Measurements from ENCODE around the gene THAP4.
"Not testable (repeated sequence)": the region's sequence is repeated elsewhere in the genome, so short reads cannot be mapped to it uniquely, and the experiment has no call there.

THAP4 gene

DNA sequence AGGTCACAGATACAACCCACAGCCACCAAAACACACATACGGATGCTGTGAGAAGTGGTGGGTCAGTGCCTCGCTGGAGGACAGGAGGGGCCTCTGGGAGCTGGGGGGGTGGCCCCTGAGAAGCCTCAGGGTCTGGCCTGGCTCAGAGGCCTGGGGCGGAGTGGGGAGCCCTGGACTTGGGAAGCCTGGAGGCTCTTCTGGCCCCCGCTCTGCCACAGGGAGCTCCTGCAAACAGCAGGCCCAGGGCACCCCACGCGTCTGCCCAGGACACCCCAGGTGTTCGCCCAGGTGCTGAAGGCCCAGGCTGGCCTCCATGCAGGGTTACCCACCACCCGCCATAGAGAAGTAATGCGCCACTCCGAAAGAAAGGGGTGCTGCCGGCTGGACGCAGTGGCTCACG lies 25.9 kb downstream of the THAP4 start:
- no peak for DNase-seq

DNA sequence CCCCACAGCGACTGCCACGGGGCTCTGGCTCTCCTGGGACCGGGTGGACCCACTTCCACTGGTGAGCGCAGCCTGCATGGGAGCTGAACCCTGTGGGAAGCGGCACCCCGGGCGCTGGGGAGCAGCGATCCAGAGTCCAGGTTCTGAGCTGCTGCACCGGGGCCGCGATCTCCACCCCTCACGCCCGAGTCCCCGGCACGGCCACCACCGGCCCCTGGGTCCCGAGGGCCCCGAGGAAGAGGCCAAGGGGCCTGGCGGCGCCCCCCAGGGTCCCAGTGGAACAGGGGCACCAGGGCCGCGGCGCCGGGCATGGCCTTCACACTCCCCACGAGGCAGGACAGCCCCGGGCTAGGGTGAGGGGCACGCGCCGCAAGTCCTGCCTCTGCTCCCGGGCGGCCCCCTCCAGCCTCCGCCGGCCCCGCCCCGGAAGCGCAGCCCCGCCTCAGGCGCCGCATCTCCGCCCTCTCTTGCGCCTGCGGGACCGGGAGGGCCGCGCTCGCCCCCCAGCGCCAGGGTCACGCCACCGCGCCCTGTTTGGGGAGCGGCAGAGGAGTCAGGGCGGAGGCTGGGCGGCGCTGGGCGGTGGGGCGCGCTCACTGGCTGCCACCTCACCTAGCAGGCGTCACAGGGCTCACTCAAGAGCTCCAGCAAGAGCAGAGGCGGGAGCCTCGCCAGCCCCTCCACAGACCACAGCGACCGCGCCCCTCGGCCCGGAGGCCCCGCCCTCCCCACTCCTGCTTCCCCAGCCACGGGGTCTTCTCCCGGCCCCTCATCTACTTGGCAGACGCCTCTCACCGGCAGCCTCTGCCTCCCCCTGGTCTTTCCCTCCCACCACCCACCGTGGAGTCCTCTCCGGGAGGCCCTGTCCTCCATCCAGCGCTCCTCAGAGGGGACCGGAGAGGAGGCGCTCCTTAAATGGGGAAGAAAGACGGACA lies 26.8 kb downstream of the THAP4 start:
- peak; percentile 87 for DNase-seq

DNA sequence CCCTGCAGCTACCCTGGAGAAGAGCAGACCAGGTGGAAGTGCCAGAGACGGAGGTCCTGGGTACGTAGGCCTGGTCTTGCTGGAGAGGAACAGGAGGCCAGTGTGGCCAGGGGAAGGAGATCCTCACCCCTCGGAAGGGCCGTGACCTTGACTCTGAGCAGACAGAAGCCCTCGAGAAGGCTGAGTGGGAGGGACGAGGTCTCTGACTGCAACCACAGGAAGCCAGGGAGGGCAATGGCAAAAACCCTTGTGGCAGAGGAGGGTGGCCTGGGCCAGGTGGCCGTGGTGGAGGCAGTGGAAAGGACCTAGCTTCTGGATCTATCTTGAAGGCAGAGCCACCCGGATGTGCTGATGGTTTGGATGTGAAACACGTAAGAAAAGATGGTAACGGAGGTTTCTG lies 28.1 kb downstream of the THAP4 start:
- DNase-seq, result no peak

DNA sequence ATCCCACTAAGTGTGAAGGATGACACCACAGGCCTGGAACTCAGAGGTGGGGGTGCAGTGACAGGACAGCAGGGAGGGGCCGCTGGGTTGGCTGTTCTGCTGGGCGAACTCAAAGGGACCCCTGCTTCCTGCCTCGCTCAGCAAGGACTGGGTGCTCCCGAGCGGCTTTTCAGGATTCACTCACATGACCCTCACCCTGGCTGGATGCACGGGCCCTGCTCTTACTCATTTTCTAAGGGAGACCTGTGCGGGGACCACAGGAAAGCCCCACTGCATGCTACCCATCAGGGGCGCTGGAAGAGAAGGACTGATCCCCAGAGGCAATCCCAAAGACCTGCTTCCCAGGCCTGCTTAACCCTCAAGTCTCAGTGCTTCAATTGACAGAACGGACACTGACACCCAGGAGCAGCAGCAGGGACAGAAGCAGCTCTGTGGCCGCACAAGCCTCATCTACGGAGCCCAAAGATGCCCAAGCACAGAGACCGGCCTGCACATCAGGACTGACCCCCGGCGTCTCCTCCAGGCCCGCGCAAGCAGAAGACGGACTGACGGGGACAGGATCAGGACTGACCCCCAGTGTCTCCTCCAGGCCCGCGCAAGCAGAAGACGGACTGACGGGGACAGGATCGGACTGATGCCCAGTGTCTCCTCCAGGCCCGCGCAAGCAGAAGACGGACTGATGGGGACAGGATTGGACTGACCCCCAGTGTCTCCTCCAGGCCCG lies 29.6 kb downstream of the THAP4 start:
- no peak for DNase-seq

DNA sequence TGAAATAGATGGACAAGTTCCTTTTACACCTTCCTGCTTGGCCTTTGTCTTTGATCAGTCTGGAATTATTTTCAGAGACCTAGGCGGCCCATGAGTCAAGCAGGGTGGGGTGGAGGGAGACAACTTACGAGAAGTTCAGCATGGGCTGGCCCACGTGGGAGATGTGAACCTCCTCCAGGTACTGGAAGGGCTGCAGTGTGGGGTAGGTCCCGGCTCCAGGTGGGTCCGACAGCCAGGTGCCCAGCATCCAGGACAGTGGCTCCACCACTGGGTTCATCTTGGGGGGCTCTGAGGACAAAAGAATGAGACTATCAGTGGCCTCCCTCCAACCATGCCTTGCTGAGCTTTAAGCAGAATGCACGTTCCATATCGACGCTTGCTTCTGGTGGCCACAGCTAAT lies 30.8 kb downstream of the THAP4 start:
- DNase-seq, result no peak

DNA sequence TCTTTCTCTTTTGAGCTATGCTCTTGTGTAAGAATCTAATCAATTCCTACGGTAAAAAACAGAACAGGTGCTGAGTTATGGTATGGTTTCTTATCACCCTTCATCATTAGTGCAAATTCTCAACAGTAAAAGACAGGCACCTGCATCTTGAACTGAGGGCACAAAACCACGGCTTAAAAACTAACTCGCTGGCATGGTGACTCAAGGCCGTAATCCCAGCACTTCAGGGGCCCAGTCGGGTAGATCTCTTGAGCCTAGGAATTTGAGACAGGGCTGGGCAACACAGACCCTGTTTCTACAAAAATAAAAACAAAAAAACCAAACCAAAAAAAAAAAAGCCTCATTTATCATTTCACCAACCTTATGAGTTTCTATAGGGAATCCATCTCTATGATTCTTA lies 33.3 kb downstream of the THAP4 start:
- DNase-seq, result no peak

DNA sequence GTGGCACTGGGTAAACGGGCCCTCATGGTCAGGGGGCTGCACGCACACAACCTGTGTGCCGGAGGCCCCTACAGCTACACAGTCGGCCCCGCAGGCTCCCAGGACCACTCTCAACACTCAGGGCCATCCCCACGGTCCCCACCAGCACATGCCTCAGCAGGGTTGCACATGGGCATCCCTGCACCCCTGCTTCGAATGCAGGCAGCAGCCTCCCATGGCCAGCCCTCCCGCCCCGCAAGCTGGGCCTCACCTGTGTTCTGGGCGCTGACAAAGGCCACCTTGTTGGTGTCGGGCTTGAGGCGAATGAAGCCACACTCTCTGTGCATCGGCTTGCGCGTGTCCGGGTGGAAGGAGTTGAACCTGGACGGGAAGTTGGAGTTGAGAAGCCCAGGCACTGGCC lies 34.2 kb downstream of the THAP4 start:
- DNase-seq, result no peak

DNA sequence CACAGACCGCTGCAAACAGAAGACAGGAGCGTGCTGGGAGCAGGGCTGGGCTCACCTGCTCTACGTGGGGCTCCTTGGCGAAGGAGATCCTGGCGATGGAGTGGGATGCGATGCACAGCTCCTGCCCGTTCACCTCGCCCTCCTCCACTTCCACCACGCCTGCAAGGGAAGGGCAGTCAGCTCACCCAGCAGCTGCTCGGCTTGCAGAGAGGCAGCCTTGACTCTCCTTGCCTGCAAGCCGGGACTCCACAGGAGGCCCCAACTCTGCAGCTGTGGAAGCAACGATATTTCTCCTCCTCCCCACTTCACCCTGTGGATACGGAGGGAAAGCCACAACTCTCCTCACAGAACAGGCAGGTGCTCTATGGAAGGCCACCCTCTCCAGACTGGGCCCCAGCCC lies 35.1 kb downstream of the THAP4 start:
- no peak for DNase-seq

DNA sequence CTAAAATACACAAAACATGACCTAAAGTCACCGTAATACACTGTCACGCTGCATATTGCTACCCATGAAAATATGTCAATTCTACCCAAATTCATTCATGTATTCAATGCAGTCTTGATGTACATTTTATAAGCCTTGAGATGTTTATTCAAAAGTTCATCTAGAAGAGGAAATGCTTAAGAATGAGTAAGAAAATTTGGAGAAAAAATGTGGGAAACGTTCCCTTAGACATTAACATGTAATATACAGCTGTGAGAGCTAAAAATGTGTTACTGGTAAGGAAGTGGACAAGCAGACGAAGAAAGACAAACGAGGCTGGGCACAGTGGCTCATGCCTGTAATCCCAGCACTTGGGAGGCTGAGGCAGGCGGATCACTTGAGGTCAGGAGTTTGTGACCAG lies 37.3 kb downstream of the THAP4 start:
- no peak for DNase-seq

DNA sequence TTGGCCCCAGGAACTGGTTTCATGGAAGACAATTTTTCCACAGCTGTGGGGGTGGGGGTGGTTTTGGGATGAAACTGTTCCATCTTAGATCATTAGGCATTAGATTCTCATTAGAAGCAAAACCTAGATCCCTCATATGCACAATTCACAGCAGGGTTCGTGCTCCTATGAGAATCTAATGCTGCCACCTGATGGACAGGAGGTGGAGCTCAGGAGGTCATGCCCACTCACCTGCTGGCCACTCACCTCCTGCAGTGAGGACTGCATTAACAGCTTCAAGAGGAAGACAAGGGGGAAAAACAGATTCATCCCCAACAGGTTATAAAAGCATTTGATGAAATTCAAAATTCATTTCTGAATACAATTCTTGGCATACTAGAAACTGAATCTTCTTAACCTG lies 38.5 kb downstream of the THAP4 start:
- no peak for DNase-seq

DNA sequence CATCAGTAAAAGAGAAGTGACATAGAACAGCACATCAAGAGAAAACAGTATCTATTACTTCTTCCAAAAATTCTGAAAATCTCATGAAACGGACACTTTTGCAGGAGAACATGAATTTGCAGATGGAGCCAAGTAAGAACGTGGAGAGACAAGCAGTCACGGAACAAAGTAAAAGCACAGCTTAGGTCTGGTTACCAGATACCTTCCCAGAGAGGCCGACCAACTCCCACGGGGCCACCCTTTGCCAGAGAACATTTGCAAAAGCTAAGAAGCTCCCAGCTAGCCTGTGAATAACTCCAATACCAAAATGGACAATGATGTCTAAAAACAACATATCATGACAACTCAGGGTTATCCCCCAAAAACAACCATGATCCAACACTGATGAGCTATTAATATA lies 38.9 kb downstream of the THAP4 start:
- DNase-seq, result no peak

DNA sequence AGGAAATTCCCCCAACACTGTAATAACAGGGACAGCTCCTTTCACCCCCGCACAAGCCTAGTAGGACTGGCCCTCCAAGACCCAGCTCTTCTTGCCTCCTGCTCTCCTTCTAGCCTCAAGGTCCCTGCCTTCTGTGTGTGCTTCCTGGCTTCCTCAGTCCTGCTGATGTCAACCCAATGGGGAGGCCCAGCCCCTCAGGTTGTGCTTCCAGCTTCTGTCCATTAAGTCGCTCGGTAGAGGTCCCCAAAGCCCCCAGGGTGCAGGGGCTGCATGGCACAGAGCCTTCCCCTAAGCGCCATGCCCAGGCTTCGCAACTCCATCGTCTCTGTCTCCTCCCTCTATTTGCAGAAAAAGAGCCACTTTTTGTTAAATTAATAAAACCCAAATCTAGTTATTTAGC lies 39.4 kb downstream of the THAP4 start:
- DNase-seq, result no peak

DNA sequence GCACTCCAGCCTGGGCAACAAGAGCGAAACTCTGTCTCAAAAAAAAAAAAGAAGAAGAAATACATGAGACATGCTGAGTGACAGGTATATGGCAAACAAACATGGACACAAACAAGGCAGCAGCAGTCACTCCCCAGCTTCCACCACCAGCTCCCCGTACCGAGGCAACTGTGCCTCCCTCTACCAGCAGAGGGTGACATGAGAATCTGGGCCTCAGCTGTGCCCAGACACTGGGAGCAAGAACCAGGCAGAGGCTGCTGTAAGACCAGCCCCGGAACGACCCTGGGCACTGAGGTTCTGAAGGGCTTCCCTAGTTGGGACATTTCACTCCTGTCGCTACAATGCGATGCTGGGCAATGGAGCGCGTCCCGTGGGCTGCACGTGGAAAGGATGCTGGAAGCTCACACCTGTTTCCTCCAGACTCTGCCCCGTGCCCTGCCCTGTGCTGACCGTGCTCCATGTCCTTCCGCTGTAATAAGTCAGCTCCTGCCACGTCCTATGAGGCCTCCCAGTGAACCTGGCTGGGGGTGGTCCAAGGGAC lies 41.3 kb downstream of the THAP4 start:
- no peak for DNase-seq

DNA sequence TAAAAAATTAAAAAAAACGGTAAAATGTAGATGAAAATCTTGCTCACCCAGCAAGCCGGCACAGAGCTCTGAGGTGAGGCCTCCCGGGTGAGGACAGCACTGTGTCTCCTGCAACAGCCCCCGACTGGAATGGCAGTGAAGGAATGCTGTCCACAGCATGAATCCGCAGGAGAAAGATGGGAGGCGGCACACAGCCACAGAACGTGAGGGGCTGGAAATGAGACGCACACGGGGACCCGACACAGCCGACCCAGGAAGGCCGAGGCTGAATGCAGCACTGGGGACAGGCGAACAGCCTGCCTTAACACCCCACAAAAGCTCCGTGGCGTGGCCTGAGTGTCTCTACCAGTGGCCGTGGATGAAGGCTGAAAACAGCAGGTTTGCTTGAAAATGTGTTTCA lies 43.7 kb downstream of the THAP4 start:
- DNase-seq, result no peak

DNA sequence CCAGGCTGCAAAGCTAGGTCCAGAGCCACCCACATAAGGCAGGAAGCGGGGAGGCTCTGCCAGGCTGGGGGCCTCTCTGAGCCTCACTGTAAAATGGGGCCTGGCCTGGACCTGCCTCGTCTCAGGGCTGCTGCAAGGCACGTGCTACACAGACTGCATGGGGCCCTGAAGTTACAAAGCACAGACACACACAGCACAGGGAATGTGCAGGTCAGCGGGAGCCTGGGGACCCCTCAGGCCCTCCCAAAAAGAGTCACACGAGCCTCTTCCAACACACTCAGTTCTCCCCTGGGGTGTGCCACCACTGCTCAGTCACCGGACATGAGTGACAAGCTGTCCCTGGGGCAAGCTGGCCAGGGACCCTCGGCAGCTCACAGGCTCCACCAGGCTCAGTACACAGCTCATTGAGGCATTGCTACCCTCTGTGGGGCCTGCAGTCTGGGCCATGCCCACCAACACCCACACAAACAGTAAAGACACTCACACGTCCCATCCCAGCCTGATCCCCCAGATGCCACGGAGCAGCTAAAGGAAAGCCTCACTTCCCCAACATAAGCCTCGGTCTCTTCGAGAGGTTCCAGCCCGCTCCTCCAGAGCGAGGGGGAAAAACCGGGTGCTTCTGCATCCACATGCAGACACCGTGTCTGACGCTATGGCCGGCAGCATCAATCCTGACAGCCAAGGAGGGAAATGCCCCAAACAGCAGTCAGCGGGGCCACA lies 44.7 kb downstream of the THAP4 start:
- DNase-seq, result no peak

DNA sequence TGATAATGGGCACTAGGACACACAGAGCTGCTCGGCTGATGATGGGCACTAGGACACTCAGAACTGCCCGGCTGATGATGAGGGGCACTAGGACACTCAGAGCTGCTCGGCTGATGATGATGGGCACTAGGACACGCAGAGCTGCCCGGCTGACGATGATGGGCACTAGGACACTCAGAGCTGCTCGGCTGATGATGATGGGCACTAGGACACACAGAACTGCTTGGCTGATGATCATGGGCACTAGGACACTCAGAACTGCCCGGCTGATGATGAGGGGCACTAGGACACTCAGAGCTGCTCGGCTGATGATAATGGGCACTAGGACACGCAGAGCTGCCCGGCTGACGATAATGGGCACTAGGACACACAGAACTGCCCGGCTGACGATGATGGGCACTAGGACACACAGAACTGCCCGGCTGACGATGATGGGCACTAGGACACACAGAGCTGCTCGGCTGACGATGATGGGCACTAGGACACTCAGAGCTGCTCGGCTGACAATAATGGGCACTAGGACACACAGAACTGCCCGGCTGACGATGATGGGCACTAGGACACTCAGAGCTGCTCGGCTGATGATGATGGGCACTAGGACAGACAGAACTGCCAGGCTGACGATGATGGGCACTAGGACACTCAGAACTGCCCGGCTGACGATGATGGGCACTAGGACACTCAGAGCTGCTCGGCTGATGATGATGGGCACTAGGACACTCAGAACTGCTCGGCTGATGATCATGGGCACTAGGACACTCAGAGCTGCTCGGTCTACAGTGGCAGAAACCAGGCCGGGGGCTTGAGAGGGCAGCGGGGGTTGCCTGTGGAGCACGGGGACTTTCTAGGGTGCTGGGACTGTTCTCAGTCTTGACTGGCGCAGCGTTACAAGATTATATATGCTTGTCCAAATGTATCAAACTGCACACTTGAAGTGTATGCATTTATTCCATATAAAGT lies 46.2 kb downstream of the THAP4 start:
- DNase-seq, result not testable (repeated sequence)

DNA sequence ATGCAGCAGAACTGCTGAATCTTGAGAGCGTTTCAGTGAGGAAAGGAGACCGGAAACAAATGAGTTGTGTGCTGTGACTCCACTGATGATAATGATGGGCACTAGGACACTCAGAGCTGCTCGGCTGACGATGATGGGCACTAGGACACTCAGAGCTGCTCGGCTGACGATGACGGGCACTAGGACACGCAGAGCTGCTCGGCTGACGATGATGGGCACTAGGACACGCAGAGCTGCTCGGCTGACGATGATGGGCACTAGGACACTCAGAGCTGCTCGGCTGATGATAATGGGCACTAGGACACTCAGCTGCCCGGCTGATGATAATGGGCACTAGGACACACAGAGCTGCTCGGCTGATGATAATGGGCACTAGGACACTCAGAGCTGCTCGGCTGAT lies 47.1 kb downstream of the THAP4 start:
- DNase-seq, result not testable (repeated sequence)

DNA sequence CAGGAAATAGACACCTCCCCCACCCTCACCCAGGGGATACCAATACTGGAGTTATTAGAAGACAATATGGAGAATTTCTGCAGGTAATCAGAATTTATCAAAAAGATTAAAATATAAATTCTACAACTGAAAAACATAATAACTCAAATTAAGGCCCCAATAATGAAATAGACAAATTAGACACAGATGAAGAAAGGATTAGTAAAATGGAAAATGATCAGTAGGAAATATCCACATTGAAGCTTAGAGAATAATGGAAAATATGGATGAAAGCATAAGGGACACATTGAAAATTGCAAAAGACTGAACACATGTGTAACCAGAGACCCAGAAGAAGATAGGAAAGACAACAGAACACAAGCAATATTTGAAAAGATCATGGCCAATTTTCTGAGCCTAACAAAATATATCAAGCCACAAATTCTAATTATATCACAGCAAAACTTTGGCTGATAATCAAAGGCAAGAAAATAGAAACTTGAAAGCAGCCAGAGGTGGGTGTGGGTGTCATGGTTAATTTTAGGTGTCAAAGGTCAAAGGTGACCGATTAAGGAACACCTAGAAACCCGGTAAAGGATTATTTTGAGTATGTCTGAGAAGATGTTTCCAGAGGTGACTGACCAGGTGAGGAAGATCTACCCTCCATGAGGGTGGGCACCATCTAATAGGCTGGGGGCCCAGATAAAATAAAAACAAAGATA lies 50.2 kb downstream of the THAP4 start:
- no peak for DNase-seq

DNA sequence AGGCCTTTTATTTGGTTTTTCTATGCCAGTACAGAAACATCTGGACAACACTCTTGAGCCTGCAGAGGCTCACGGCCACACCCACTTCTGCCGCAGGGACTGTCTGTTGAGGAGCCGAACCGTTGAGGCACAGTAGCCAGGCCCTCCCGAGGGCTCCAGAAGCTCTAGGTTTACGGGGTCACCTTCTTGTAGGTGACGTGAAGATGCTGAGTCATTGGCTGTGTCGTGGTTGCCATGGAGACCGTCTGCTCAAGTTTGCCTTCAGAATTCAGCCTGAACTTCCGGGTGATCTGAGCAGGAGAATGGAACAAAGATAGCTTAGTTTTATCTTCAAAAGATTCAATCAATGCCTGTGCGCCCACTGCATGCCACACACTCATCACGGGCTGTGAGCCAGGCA lies 52.5 kb downstream of the THAP4 start:
- DNase-seq, result no peak

DNA sequence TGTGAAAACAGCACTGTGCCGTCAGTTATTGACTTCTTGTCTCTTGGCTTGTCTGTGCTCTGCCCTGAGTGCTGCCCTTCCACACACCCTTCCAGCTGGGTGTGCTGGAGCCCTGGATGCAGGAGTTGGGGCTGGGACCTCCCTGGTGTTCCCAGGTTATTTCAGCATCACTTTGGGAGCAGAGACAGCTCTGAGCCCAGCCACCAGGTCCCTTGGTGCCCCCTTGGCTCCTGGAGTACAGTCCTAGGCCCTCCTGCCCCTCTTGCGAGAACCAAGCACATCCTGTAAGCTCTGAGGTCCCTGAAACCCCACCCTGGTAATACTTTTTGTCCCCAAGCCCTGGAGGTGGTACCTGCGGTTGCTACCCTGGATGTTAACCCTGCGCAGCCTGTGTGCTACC lies 54.2 kb downstream of the THAP4 start:
- no peak for DNase-seq

DNA sequence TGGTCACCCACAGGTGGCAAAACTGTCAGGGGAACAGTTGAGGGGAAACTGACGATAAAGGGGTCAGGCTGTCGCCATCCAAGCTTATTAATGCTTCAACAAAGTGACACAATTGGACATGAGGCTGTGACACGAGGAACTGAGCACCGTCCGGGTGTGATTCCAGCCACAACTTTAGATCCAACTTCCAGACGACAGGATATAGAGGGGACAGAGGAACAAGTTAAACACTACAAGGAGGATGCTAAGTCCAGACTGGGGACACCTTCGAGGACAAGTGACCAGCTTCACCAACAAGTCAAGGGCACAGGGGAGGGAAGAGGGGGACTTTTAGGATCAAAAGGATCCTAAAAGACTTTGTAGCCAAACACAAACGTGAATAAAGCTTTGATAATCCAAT lies 54.6 kb downstream of the THAP4 start:
- no peak for DNase-seq
